GM21360 (cell line): ENCODE measurements around the gene ROS1.

Source experiments
- ATAC-seq: cut with Tn5 transposase; IDR thresholded peaks from one replicate; pipeline ENCODE4 v1.9.1; 2021; ENCODE audit warnings: mild to moderate bottlenecking, moderate library complexity; ENCODE audit not compliant: unreplicated experiment

Gene ROS1

GRCh38 chr6:117317261-117317660, 108.5 kb downstream of the ROS1 start:
- no peak for ATAC-seq

- no peak for ATAC-seq
Observed at GRCh38 chr6:117311726-117312125, 114.0 kb downstream of the ROS1 start.

- no peak for ATAC-seq
Observed at GRCh38 chr6:117311310-117311709, 114.4 kb downstream of the ROS1 start.

- no peak for ATAC-seq
Observed at GRCh38 chr6:117309611-117310010, 116.1 kb downstream of the ROS1 start.

- ATAC-seq = no peak
Observed at GRCh38 chr6:117309069-117309468, 116.7 kb downstream of the ROS1 start.

GRCh38 chr6:117307655-117308054, 118.1 kb downstream of the ROS1 start:
- ATAC-seq = no peak

GRCh38 chr6:117306227-117306790, 119.4 kb downstream of the ROS1 start:
- no peak for ATAC-seq

- ATAC-seq = no peak
Observed at GRCh38 chr6:117304446-117304845, 121.3 kb downstream of the ROS1 start.

- no peak for ATAC-seq
Observed at GRCh38 chr6:117303323-117303722, 122.4 kb downstream of the ROS1 start.

- ATAC-seq = no peak
Observed at GRCh38 chr6:117298941-117299340, 126.8 kb downstream of the ROS1 start.

- ATAC-seq = no peak
Observed at GRCh38 chr6:117290173-117290846, 135.4 kb downstream of the ROS1 start.

- no peak for ATAC-seq
Observed at GRCh38 chr6:117288083-117288715, 137.5 kb downstream of the ROS1 start.

- no peak for ATAC-seq
Observed at GRCh38 chr6:117280922-117281321, 144.8 kb downstream of the ROS1 start.

- no peak for ATAC-seq
Observed at GRCh38 chr6:117276778-117277316, 148.9 kb downstream of the ROS1 start.

- no peak for ATAC-seq
Observed at GRCh38 chr6:117275711-117276110, 150.0 kb downstream of the ROS1 start.

- no peak for ATAC-seq
Observed at GRCh38 chr6:117275205-117275604, 150.5 kb downstream of the ROS1 start.

- no peak for ATAC-seq
Observed at GRCh38 chr6:117272891-117273290, 152.9 kb downstream of the ROS1 start.

GRCh38 chr6:117272032-117272866, 153.5 kb downstream of the ROS1 start:
- ATAC-seq = no peak

- no peak for ATAC-seq
Observed at GRCh38 chr6:117270843-117271507, 154.8 kb downstream of the ROS1 start.

- ATAC-seq = no peak
Observed at GRCh38 chr6:117270055-117270842, 155.5 kb downstream of the ROS1 start.
